Progenitor cell of endocrine pancreas (in vitro differentiated cells): ENCODE measurements around the gene NELFB. TPM values are rescaled to one million over a fixed set of nuclear protein-coding genes. Genes with fewer than 3 reads are reported as not detected.

Experiments used
- DNase-seq: peaks from one replicate; pipeline ENCODE4 v3.0.0; 2021; ENCODE audit warnings: low spot score; ENCODE audit not compliant: unreplicated experiment
- H3K27ac Mint-ChIP-seq: 2 replicates; pipeline ENCODE4 v1.8.0; 2021; ENCODE audit warnings: mild to moderate bottlenecking, moderate library complexity, mixed read lengths
- H3K27me3 Mint-ChIP-seq: 2 replicates; pipeline ENCODE4 v1.8.0; 2021; ENCODE audit warnings: mixed read lengths
- H3K36me3 Mint-ChIP-seq: 2 replicates; pipeline ENCODE4 v1.8.0; 2022; ENCODE audit warnings: mixed read lengths; ENCODE audit not compliant: insufficient read depth
- H3K4me1 Mint-ChIP-seq: 2 replicates; pipeline ENCODE4 v1.8.0; 2021; ENCODE audit warnings: low read depth, mixed read lengths
- H3K4me3 Mint-ChIP-seq: 2 replicates; pipeline ENCODE4 v1.8.0; 2021; ENCODE audit warnings: low read depth, mild to moderate bottlenecking, moderate library complexity, mixed read lengths
- H3K9me3 Mint-ChIP-seq: 2 replicates; pipeline ENCODE4 v1.8.0; 2021; ENCODE audit warnings: low read depth, mixed read lengths
- CTCF ChIP-seq: fragments of 200-600 bp; sonication (generic); IDR thresholded peaks from one replicate; pipeline ENCODE4 v1.5.0; 2021; ENCODE audit warnings: antibody characterized with exemption, mild to moderate bottlenecking; ENCODE audit not compliant: unreplicated experiment
- total RNA-seq: library from RNA; stranded (reverse); gene quantifications from 2 replicates; pipeline ENCODE4 v1.2.1, GENCODE V29; 2021

The NELFB gene
- total RNA-seq, 1 donor from 2014 or later, result 62.3 TPM

DNA sequence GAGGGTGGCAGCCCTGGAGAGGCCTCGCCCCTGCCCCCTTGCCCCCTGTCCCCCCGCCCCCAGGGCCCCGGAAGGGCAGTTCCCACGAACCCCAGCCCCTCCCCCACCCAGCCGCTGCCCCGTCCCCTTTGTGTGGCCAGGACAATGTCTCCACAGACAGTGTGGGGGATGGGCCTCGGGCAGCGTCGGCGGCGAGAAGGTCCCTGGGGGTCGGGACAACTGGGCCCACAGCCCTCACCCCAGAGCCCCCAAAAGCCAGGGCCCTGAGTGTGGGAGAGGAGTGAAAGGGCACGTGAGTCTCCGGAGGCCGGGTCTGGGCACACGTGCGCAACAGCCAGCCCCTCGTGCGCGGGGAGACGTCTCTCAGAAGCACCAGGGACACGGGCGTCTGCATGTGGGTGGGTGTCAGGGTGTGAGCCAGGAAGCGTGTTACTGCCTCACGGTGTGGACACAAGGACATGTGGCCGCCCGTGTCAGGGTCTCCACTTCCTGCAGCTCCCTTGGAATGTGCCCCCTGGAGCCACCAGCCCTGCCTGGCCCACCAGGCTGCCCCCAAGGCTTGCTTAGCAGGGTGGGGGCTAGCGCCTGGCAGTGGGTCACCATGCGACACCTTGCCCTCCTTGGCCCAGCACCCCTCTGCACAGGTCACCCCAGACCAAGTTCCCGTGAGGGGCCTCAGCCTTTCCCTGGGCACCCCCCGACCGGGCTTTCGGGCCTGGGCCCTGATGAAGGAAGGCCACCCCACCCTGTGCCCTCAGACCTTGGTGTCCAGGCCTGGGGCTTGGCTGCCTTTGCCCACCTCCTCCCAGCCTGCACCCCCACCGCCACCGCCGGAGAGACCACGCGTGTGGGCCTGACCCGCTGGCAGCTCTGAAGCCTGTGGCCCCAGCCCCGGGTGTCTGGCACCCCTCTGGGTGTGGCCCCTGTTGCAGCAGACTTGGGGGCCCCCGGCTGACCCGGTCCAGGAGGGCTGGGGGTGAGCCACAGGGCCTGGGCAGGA, 59.7 kb downstream of the NELFB start:
- DNase-seq, result peak; percentile 19
- no peak for TF ChIP-seq CTCF
- no peaks in the 10 kb centered on the region for H3K9me3 Mint-ChIP-seq
- no peaks in the 10 kb centered on the region for H3K27me3 Mint-ChIP-seq
- no peaks in the 10 kb centered on the region for H3K36me3 Mint-ChIP-seq
- no peak overlapping the region for H3K4me3 Mint-ChIP-seq
- peaks cover 8% of the 10 kb centered on the region for H3K4me1 Mint-ChIP-seq
- H3K27ac Mint-ChIP-seq, result no peak overlapping the region

- Mint-ChIP-seq H3K9me3 (no peaks in the 10 kb centered on the region), H3K4me3 (no peak overlapping the region), H3K36me3 (no peaks in the 10 kb centered on the region), H3K27me3 (no peaks in the 10 kb centered on the region), H3K4me1 (peaks cover 7% of the 10 kb centered on the region), H3K27ac (no peak overlapping the region)
- peak; percentile 18 for DNase-seq
- no peak for TF ChIP-seq CTCF
Measured at GRCh38 chr9:137315581-137316011, 60.5 kb downstream of the NELFB start.

DNA sequence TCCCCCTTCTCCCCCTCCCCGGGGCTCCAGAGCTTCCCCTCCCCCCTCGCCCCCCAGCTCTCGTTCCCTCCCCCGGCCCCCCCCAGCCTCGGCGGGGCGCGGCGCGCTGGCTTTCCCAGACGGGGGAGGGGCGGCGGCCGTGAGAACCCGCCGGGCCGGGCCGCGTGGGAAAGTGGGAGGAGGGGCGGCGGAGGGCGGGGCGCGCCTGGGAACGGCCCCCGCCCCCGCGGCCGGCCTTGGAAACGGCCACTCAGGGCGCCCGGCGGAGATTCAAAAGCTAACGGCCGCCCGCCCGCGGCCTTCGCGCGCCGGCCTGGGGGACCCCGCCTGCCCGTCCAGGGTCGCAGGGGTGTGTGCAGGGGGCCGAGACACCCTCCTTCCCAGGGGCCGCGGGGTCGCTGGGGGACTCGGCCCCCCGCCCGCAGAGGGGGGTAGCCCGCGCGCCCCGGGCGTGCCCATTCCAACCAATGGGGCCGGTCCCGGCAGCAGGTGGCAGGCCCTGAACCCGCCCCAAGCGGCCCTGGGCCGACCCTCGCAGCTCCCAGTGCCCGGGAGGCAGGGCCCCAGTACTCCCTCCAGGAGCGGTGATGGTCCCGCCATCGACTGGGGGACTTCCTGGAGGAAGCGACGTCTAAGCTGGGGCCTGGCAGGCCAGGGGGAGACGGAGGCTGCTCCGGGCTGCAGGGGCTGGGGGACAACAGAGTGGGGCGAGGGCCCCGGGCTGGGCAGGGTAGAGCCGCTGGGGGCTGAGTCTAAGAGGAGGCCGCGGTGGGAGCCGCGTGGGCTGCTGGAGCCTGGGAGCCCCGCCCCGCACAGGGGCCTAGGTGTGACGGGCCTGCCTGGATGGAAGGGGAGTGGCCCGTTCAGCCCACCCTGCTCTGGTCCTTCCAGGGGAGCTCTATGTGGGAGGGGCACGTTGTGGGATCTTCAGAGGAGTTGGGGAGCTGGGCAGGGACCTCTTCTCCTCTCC, 61.2 kb downstream of the NELFB start:
- no peaks in the 10 kb centered on the region for H3K27me3 Mint-ChIP-seq
- H3K4me1 Mint-ChIP-seq, result peaks cover 7% of the 10 kb centered on the region
- TF ChIP-seq CTCF, result no peak
- H3K36me3 Mint-ChIP-seq, result no peaks in the 10 kb centered on the region
- peak overlapping the region; percentile 37 for H3K27ac Mint-ChIP-seq
- H3K4me3 Mint-ChIP-seq, result no peak overlapping the region
- no peaks in the 10 kb centered on the region for H3K9me3 Mint-ChIP-seq
- DNase-seq, result peak; percentile 51

DNA sequence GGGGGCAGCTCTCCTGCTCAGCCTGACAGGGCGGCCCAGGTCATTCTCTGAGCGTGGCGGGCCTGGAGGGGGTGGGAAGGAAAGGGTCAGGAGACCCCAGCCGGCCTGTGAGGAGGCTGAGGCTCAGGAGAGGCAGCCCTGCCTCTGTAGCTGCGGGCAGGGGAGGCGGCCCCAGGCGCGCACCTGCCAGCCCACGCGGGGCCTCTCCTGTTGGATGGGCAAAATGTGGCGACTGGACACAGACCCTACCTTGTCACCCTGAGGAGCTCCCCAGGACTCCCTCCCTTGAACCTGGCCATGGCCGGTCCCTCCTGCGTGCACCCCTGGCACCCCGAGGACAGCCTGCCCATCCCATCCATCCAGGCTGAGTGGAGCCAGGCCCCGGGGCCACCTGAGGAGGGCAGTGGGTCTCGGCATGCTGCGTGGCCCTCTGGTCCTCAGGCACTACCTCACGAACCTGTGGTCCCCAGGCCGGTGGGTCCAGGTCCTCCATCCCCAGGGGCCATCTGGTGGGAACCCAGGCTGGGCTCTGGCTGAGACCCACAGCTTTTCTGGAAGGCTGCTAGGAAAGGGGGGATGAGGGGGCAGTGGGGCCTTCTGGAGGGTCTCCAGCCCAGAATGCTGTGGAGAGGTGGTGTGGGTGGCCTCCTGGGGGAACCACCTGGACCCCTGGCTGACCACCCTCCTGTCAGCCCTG, 62.0 kb downstream of the NELFB start:
- H3K36me3 Mint-ChIP-seq, result no peaks in the 10 kb centered on the region
- H3K27me3 Mint-ChIP-seq, result no peaks in the 10 kb centered on the region
- no peak for TF ChIP-seq CTCF
- no peaks in the 10 kb centered on the region for H3K9me3 Mint-ChIP-seq
- no peak overlapping the region for H3K4me3 Mint-ChIP-seq
- no peak for DNase-seq
- peaks cover 7% of the 10 kb centered on the region for H3K4me1 Mint-ChIP-seq
- peak overlapping the region; percentile 37 for H3K27ac Mint-ChIP-seq
